ENCODE results near the gene CBX7.

The CBX7 gene

GRCh38 chr22:39147335-39148025, 5.0 kb downstream of the CBX7 start:
- no peak for DNase-seq (ENCODE audit: low read depth)

- DNase-seq (ENCODE audit: low read depth) = no peak
Measured at GRCh38 chr22:39146256-39147101, 6.0 kb downstream of the CBX7 start.

- no peak for DNase-seq (ENCODE audit: low read depth)
Measured at GRCh38 chr22:39144101-39144767, 8.2 kb downstream of the CBX7 start.

- DNase-seq (ENCODE audit: low read depth) = no peak
Measured at GRCh38 chr22:39142088-39142680, 10.3 kb downstream of the CBX7 start.

- DNase-seq (ENCODE audit: low read depth) = no peak
Measured at GRCh38 chr22:39139933-39140332, 12.5 kb downstream of the CBX7 start.

- no peak for DNase-seq (ENCODE audit: low read depth)
Measured at GRCh38 chr22:39138357-39138997, 14.0 kb downstream of the CBX7 start.

GRCh38 chr22:39136317-39136716, 16.2 kb downstream of the CBX7 start:
- DNase-seq (ENCODE audit: low read depth) = no peak

- DNase-seq (ENCODE audit: low read depth) = no peak
Measured at GRCh38 chr22:39135092-39135896, 17.2 kb downstream of the CBX7 start.

- no peak for DNase-seq (ENCODE audit: low read depth)
Measured at GRCh38 chr22:39134366-39135091, 18.0 kb downstream of the CBX7 start.

- no peak for DNase-seq (ENCODE audit: low read depth)
Measured at GRCh38 chr22:39133871-39134270, 18.6 kb downstream of the CBX7 start.

GRCh38 chr22:39132871-39133524, 19.5 kb downstream of the CBX7 start:
- DNase-seq (ENCODE audit: low read depth) = no peak

- DNase-seq (ENCODE audit: low read depth) = no peak
Measured at GRCh38 chr22:39132281-39132680, 20.2 kb downstream of the CBX7 start.

- no peak for DNase-seq (ENCODE audit: low read depth)
Measured at GRCh38 chr22:39130892-39131855, 21.3 kb downstream of the CBX7 start.

GRCh38 chr22:39130152-39130704, 22.3 kb downstream of the CBX7 start:
- no peak for DNase-seq (ENCODE audit: low read depth)

- no peak for DNase-seq (ENCODE audit: low read depth)
Measured at GRCh38 chr22:39129746-39130145, 22.7 kb downstream of the CBX7 start.

- no peak for DNase-seq (ENCODE audit: low read depth)
Measured at GRCh38 chr22:39129081-39129480, 23.4 kb downstream of the CBX7 start.

- no peak for DNase-seq (ENCODE audit: low read depth)
Measured at GRCh38 chr22:39128508-39128907, 24.0 kb downstream of the CBX7 start.

- no peak for DNase-seq (ENCODE audit: low read depth)
Measured at GRCh38 chr22:39125622-39126021, 26.9 kb downstream of the CBX7 start.
